K562 treated with DMSO at 1 percent for 4 hours (cell line): ENCODE results near the gene COA8. TPM values are rescaled to one million over a fixed set of nuclear protein-coding genes. Genes with fewer than 3 reads are reported as not detected.

Source experiments
- total RNA-seq: library from RNA; unstranded; fragments of 300-600 nt; gene quantifications from 2 replicates; pipeline ENCODE4 v1.2.3, GENCODE V29; 2022; ENCODE audit not compliant: insufficient read depth

The COA8 gene
- total RNA-seq = 39.4 and 42.5 TPM in 2 replicates

GRCh38 chr14:103562429-103563225, at the start of gene COA8, which contains the start of gene BAG5:
Gene COA8 (plus strand): TSS chr14:103562960. CDS start chr14:103563002, 42 bp downstream.
Gene BAG5 (minus strand): TSS chr14:103562657. CDS start chr14:103561164, 1,493 bp downstream.

GRCh38 chr14:103522649-103523574, 39.8 kb upstream of the COA8 start, which contains the start of gene CKB:
Gene CKB (minus strand): TSS chr14:103522830. CDS start chr14:103522493, 337 bp downstream.

GRCh38 chr14:103528587-103529382, 34.0 kb upstream of the COA8 start, which contains the start of gene TRMT61A:
Gene TRMT61A (plus strand): TSS chr14:103529196. CDS start chr14:103529979, 783 bp downstream.

GRCh38 chr14:103628684-103629502, 66.1 kb downstream of the COA8 start, which contains the start of gene KLC1:
Gene KLC1 (plus strand): TSS chr14:103629211. CDS start chr14:103654565, 25,354 bp downstream.

Other genes with a start within 250 kb of the COA8 start
- gene EIF5, start 228.7 kb upstream of the COA8 start, total RNA-seq = 108 and 123 TPM in 2 replicates
- gene MARK3, start 177.5 kb upstream of the COA8 start, total RNA-seq = 46.0 and 49.3 TPM in 2 replicates
- 336 and 405 TPM in 2 replicates for gene CKB, start 40.1 kb upstream of the COA8 start, total RNA-seq
- gene TRMT61A, start 33.8 kb upstream of the COA8 start, total RNA-seq = 4.2 and 4.8 TPM in 2 replicates
- gene BAG5, start 303 bp upstream of the COA8 start, total RNA-seq = 6.1 and 9.7 TPM in 2 replicates
- gene KLC1, start 66.3 kb downstream of the COA8 start, total RNA-seq = 78.2 and 112 TPM in 2 replicates
- gene XRCC3, start 152.5 kb downstream of the COA8 start, total RNA-seq = 22.3 and 26.3 TPM in 2 replicates
- 20.7 and 21.1 TPM in 2 replicates for gene ZFYVE21, start 152.8 kb downstream of the COA8 start, total RNA-seq